ENCODE measurements around the gene OR5AC2. TPM values are rescaled to one million over a fixed set of nuclear protein-coding genes. Genes with fewer than 3 reads are reported as not detected.

Gene OR5AC2
- not detected in 2 replicates for total RNA-seq

GRCh38 chr3:98086873-98087272, at the start of gene OR5AC2:
Gene OR5AC2 (plus strand): TSS chr3:98087173. CDS start chr3:98087173, 0 bp downstream.

GRCh38 chr3:98130421-98130820, 43.4 kb downstream of the OR5AC2 start, which contains the start of gene OR5H1:
Gene OR5H1 (plus strand): TSS chr3:98130721. CDS start chr3:98132698, 1,977 bp downstream.

Other genes starting within 250 kb of the OR5AC2 start
- 26.9 and 32.2 TPM in 2 replicates for gene RIOX2, start 114.7 kb upstream of the OR5AC2 start, total RNA-seq
- not detected in 2 replicates for gene GABRR3, start 51.9 kb upstream of the OR5AC2 start, total RNA-seq
- gene OR5H1, start 43.5 kb downstream of the OR5AC2 start, total RNA-seq = not detected in 2 replicates
- gene OR5H14, start 60.3 kb downstream of the OR5AC2 start, total RNA-seq = not detected in 2 replicates
- gene OR5H15, start 79.5 kb downstream of the OR5AC2 start, total RNA-seq = not detected in 2 replicates
- not detected in 2 replicates for gene OR5H6, start 177.1 kb downstream of the OR5AC2 start, total RNA-seq
- gene OR5H2, start 195.3 kb downstream of the OR5AC2 start, total RNA-seq = not detected in 2 replicates

All from endothelial cell of coronary artery (primary cell).